ENCODE measurements around the gene HSPA4. TPM values are rescaled to one million over a fixed set of nuclear protein-coding genes. Genes with fewer than 3 reads are reported as not detected.
"Not testable (repeated sequence)": the region's sequence is repeated elsewhere in the genome, so short reads cannot be mapped to it uniquely, and the experiment has no call there.

The HSPA4 gene
- total RNA-seq, 2 donors from 2014 or later = 51.1 to 73.5 TPM

DNA sequence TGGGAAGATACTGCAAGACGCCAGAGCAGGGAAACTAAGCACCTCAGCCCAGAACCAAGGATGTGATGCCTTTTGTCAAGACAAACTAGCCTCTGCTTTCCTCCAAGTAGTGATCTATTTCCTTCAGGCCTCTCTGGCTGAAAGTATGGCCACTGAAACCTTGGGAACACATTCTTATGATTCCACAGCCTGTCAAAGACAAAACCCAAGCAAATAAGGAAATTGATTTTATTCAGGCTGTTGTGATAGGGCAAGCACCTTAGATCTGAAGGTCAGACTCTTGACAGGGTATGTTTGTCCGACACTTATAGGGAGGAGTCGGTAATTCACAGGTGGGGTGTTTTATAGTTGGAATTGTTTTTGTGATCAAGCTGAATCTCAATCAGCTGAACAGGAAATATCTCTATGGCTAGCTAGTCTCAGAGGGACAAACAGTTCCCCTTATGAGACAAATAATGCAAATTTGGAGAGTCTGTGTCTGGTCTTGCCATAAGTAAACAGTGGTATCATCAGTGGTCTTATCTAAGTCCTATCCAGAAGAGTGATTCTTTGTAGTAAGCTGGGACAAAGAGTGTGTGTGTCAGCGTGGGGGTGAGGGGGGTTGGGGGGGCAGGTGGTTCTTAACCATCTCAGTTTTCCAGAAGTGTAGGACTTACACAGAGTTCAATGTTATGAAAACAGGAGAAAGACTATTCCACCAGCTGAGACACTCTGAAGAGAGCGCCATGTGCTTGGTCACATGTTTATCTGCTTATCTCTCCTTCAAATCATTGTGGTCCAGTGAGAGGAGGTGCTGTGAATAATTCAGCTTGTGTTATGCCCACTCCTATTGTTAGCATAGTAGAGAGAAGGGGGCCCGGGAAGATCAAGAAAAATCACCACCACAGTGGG lies 18.7 kb upstream of the HSPA4 start:
- DNase-seq (ENCODE audit: low spot score) = no peak
- no peaks in the 10 kb centered on the region for H3K27me3 ChIP-seq (replicated peaks; ENCODE audit: insufficient read depth)
- no peak overlapping the region for H3K27ac ChIP-seq
- H3K9me3 ChIP-seq = no peaks in the 10 kb centered on the region
- H3K36me3 ChIP-seq = no peaks in the 10 kb centered on the region
- no peak overlapping the region for H3K4me3 ChIP-seq
- TF ChIP-seq POLR2AphosphoS5 (IDR thresholded peaks at IDR 0.05) (no peak), POLR2A (IDR thresholded peaks at IDR 0.05) (no peak)
- TF ChIP-seq, protein P1, sequence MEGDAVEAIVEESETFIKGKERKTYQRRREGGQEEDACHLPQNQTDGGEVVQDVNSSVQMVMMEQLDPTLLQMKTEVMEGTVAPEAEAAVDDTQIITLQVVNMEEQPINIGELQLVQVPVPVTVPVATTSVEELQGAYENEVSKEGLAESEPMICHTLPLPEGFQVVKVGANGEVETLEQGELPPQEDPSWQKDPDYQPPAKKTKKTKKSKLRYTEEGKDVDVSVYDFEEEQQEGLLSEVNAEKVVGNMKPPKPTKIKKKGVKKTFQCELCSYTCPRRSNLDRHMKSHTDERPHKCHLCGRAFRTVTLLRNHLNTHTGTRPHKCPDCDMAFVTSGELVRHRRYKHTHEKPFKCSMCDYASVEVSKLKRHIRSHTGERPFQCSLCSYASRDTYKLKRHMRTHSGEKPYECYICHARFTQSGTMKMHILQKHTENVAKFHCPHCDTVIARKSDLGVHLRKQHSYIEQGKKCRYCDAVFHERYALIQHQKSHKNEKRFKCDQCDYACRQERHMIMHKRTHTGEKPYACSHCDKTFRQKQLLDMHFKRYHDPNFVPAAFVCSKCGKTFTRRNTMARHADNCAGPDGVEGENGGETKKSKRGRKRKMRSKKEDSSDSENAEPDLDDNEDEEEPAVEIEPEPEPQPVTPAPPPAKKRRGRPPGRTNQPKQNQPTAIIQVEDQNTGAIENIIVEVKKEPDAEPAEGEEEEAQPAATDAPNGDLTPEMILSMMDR (IDR thresholded peaks at IDR 0.05) = no peak
- 44% methylated on average over 6 of the region's 6 CpGs for WGBS
- no peaks in the 10 kb centered on the region for H3K4me1 ChIP-seq (replicated peaks)
- intact Hi-C loops (cut with DNase I) = no loop called here

DNA sequence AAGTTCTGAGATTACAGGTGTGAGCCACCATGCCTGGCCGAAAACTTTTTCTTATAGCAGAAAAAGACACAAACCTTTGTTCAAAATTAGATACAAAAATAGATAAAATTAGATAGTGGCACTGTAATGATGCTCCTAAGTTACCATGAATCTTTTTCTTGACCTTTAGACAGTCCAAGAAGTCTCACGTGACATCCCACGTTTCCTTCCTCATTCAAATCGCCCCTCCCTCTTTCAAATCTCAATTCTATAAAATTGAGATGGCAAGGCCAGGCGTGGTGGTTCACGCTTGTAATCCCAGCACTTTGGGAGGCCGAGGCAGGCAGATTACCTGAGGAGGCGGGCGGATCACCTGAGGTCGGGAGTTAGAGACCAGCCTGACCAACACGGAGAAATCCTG lies 17.7 kb upstream of the HSPA4 start:
- no peak overlapping the region for H3K27ac ChIP-seq
- H3K4me1 ChIP-seq (replicated peaks) = no peaks in the 10 kb centered on the region
- no peaks in the 10 kb centered on the region for H3K36me3 ChIP-seq
- no peak for DNase-seq (ENCODE audit: low spot score)
- WGBS = 86% methylated on average over 11 of the region's 11 CpGs
- H3K9me3 ChIP-seq = no peaks in the 10 kb centered on the region
- TF ChIP-seq, protein P1 (IDR thresholded peaks at IDR 0.05) = no peak
- no peak for TF ChIP-seq POLR2A (IDR thresholded peaks at IDR 0.05)
- no peak for TF ChIP-seq POLR2AphosphoS5 (IDR thresholded peaks at IDR 0.05)
- intact Hi-C loops (cut with DNase I) = no loop called here
- H3K4me3 ChIP-seq = no peak overlapping the region
- H3K27me3 ChIP-seq (replicated peaks; ENCODE audit: insufficient read depth) = no peaks in the 10 kb centered on the region

DNA sequence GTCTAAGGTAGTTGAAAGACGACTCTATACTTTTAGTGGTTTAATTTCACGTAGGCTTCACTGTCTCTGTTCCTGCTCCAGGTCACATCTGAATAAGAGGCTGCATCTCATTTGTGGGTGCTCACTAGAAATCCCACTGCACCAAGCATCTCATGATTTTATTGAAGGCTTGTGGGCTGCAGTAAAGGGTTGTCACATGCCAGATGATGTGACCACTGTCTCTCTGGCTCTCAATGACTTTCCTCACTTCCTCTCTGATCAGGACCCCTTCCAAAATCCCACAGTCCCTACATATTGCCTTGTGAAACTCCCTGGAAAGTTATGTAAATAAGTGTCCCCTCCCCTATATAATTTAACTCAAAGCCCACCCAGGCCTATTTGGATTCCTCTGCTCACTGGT lies 16.6 kb upstream of the HSPA4 start:
- no peaks in the 10 kb centered on the region for H3K4me1 ChIP-seq (replicated peaks)
- DNase-seq (ENCODE audit: low spot score) = no peak
- H3K27ac ChIP-seq = no peak overlapping the region
- intact Hi-C loops (cut with DNase I) = no loop called here
- H3K36me3 ChIP-seq = no peaks in the 10 kb centered on the region
- H3K9me3 ChIP-seq = no peaks in the 10 kb centered on the region
- H3K4me3 ChIP-seq = no peak overlapping the region
- no peaks in the 10 kb centered on the region for H3K27me3 ChIP-seq (replicated peaks; ENCODE audit: insufficient read depth)
- TF ChIP-seq, protein P1 (IDR thresholded peaks at IDR 0.05) = no peak
- TF ChIP-seq POLR2A (IDR thresholded peaks at IDR 0.05) (no peak), POLR2AphosphoS5 (IDR thresholded peaks at IDR 0.05) (no peak)
- 58% methylated on average over 2 of the region's 2 CpGs for WGBS

DNA sequence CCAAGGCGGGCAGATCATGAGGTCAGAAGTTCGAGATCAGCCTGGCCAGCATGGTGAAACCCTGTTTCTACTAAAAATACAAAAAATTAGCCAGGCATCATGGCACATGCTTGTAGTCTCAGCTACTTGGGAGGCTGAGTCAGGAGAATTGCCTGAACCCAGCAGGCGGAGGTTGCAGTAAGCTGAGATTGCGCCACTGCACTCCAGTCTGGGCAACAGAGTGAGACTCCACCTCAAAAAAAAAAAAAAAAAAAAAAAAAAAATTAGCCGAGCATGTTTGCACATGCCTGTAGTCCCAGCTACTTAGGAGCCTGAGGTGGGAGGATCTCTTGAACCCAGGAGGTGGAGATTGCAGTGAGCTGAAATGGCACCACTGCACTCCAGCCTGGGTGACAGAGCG lies 15.1 kb upstream of the HSPA4 start:
- H3K27ac ChIP-seq; H3K27me3 ChIP-seq (replicated peaks; ENCODE audit: insufficient read depth); H3K36me3 ChIP-seq; H3K4me3 ChIP-seq; DNase-seq (ENCODE audit: low spot score); H3K9me3 ChIP-seq; intact Hi-C loops (cut with DNase I); H3K4me1 ChIP-seq (replicated peaks): not testable (repeated sequence)
- 85% methylated on average over 6 of the region's 6 CpGs for WGBS

DNA sequence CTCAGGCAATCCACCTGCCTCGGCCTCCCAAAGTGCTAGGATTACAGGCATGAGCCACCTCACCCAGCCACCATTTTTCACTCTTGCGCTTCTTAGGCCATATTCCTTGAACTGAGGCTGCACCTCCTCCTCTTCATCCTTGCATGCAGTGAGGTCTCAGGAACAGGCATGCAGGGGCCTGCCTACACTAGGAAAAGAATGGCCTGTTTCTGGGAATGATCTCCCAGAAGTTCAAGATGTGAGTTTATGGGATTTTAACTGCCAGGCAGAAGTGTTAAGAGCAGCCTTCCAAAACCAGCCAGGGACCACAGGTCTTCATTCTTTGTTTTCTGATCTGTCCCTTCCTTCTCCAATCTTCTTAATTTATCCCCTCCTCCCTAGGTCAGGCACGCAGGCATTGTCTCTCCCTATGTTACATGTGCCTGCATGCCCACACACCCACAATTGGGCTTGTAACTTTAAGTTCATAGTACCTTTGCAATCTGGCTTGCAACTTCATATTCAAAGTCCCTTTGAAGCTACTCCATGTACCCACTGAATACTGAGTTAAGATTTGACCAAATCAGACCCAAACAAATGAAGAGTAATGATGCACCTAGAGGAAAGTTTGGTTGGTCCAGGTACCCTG lies 10.5 kb upstream of the HSPA4 start:
- intact Hi-C loops (cut with DNase I) = no loop called here
- H3K36me3 ChIP-seq = no peaks in the 10 kb centered on the region
- H3K4me1 ChIP-seq (replicated peaks) = no peaks in the 10 kb centered on the region
- TF ChIP-seq POLR2A (IDR thresholded peaks at IDR 0.05) (no peak), POLR2AphosphoS5 (IDR thresholded peaks at IDR 0.05) (peak; percentile 38)
- H3K27ac ChIP-seq = peak overlapping the region in 1 of 2 donors; percentile 15
- no peaks in the 10 kb centered on the region for H3K27me3 ChIP-seq (replicated peaks; ENCODE audit: insufficient read depth)
- H3K9me3 ChIP-seq = no peaks in the 10 kb centered on the region
- peak; percentile 49 for DNase-seq (ENCODE audit: low spot score)
- WGBS = 54% methylated on average over 3 of the region's 3 CpGs
- H3K4me3 ChIP-seq = no peak overlapping the region

Data from prostate gland (tissue), 2 donors.